SJCRH30 (cell line): ENCODE measurements around the gene COX5A. TPM values are rescaled to one million over a fixed set of nuclear protein-coding genes. Genes with fewer than 3 reads are reported as not detected.

Source experiments
- DNase-seq, 2 experiments: peaks; one replicate each; pipeline ENCODE4 v3.0.0-alpha.2; 2015 to 2020
- H3K27ac ChIP-seq: fragments of 250-450 bp; sonication (Bioruptor Pico); 2 replicates; pipeline ENCODE4 v1.5.1; 2020; ENCODE audit warnings: mild to moderate bottlenecking, moderate library complexity
- H3K27me3 ChIP-seq: fragments of 250-450 bp; sonication (Bioruptor Pico); 2 replicates; pipeline ENCODE4 v1.5.1; 2020; ENCODE audit warnings: mild to moderate bottlenecking, moderate library complexity
- H3K36me3 ChIP-seq: fragments of 250-450 bp; sonication (Bioruptor Pico); 2 replicates; pipeline ENCODE4 v1.5.1; 2020; ENCODE audit warnings: mild to moderate bottlenecking, moderate library complexity
- H3K4me1 ChIP-seq: fragments of 250-450 bp; sonication (Bioruptor Pico); 2 replicates; pipeline ENCODE4 v1.5.1; 2020; ENCODE audit warnings: mild to moderate bottlenecking, moderate library complexity
- H3K4me3 ChIP-seq: fragments of 250-450 bp; sonication (Bioruptor Pico); 2 replicates; pipeline ENCODE4 v1.5.1; 2020; ENCODE audit warnings: mild to moderate bottlenecking, moderate library complexity
- H3K9me3 ChIP-seq: fragments of 250-450 bp; sonication (Bioruptor Pico); replicated peaks from 2 replicates; pipeline ENCODE4 v1.5.1; 2020; ENCODE audit warnings: mild to moderate bottlenecking, moderate library complexity
- total RNA-seq: library from RNA; depleted of rRNA; stranded (reverse); fragments of >200 nt; shearing (Covaris generic); gene quantifications from 2 replicates; pipeline ENCODE4 v1.2.3, GENCODE V29; 2014; rRNA removed

The COX5A gene
- total RNA-seq, 1 experiment from 2014 or later: 212 TPM

DNA sequence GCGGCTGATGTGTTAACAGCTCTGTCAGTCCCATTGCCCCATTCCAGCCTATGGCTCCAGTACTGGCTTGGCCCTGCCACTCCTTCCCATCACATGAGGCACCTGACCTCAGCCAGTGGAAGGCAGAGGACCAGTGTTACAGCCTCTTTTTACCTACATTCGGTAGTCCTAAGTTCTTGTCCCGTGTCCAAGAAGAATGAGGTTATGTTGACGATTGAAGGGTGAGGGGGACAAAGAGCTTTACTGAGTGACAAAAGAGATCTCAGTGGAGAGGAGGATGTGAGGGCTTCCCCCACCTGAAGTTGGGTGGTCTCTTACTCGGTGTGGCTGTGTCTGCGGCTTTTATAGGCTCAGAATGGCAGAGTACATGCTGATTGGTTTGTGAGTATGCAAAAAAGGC lies 55.3 kb downstream of the COX5A start:
- H3K9me3 ChIP-seq: peaks cover 5% of the 10 kb centered on the region; the same call in 1 of the 2 replicates
- DNase-seq: no peak

DNA sequence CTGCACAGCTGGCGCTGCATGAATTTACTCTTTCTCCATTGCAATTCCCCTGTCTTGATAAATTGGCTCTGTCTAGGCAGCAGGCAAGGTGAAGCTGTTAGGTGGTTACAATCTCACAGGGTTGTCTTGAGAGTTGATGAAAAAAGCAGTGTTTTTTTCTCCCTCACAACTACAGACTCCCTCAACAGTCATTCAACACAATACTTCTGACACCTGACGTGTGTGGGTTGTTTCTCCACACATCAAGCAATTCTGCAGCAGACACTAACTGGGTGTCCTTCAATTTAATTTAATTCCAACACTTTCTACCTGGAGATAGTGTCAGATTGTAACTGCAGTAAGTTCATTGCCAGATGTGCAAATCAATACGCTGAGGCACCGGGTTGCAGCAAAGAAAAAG lies 59.6 kb downstream of the COX5A start:
- no peaks in the 10 kb centered on the region for H3K36me3 ChIP-seq
- H3K4me3 ChIP-seq: no peak overlapping the region
- H3K4me1 ChIP-seq: 0 out of 2 replicates have a peak, but pooled peaks cover 5% of the 10 kb centered on the region
- no peak overlapping the region for H3K27ac ChIP-seq
- no peak for DNase-seq
- H3K27me3 ChIP-seq: 0 out of 2 replicates have a peak, but pooled peaks cover 3% of the 10 kb centered on the region
- H3K9me3 ChIP-seq: peaks cover 5% of the 10 kb centered on the region; the same call in 1 of the 2 replicates

More for the DNA sequence above, 55.3 kb downstream of the COX5A start:
- H3K4me1 ChIP-seq: no peaks in the 10 kb centered on the region
- no peak overlapping the region for H3K27ac ChIP-seq
- no peaks in the 10 kb centered on the region for H3K36me3 ChIP-seq
- no peak overlapping the region for H3K4me3 ChIP-seq
- 0 out of 2 replicates have a peak, but pooled peaks cover 3% of the 10 kb centered on the region for H3K27me3 ChIP-seq

DNA sequence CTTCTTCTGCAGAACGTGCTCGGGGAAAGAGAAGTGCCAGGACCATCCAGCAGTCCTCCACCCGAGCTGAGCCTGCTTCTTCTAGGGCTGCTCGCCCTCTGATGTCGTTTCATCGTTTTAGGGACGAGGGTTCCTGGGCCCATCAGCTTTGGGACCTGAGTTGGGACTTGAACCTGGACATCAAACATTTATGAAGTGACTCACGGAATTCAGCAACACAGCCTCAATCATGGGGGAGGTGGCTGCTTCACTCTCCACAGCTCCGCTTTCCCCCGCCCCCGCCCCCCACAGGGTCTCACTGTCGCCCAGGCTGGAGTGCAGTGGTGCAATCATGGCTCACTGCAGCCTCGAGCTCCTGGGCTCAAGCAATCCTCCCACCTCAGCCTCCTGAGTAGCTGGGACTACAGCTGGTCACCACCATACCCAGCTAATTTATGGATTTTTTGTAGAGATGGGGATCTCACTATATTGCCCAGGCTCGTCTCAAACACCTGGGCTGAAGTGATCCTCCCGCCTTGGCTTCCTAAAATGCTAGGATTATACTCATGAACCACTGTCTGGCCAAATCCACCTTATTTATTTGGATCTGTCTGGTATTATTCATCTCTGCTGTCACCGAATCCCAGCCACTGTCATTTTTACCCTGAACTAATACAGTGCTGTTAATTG lies 64.0 kb downstream of the COX5A start:
- H3K27ac ChIP-seq: no peak overlapping the region

DNA sequence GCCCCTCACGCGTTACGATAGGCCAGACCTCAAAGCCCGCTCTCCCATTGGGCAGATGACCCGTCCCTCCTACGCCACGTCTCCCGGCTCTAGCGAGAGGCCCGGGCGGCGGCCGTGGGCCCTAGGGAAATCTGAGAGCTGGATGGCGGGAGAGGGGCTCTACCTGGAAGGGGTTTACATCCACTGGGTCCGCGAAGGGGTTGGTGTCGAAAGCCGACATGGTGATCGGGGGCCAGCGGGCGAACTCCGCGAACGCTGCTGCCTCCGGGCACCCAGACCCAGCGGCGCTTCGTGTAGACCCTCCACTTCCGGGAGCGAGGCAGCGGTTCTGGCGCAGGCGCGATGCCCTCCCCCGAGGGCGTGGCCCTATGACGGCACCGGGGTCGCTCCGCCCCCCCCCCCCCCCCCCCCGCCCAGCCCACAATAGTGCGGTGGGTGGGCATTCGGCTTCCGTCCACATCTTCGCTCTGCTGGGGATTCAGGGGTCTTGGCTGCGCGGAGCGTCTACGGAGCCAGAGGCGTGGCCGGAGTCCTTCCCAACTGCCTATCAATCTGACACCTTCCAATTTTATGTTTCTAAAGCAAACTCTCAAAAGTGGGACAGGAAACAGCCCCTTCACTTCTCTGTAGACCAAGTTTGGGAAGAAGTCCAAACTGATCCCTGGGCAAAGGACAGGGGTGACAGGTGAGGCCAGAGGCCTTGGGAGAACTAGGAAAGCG lies 64.7 kb downstream of the COX5A start, which contains the start of gene SCAMP2:
SCAMP2 (minus strand) TSS at position 330 of the 720 bp plus-strand sequence; CDS start at position 220, 110 bp downstream.
- Histone ChIP-seq H3K27me3 (0 out of 2 replicates have a peak, but pooled peaks cover under 1% of the 10 kb centered on the region), H3K4me3 (peak within 1 kb of the TSS; percentile 98), H3K4me1 (0 out of 2 replicates have a peak, but pooled peaks cover 5% of the 10 kb centered on the region), H3K36me3 (no peaks in the 10 kb centered on the region), H3K9me3 (no peaks in the 10 kb centered on the region), H3K27ac (peak within 1 kb of the TSS; percentile 83)
- peak; percentile 95 to 96 for DNase-seq

More for the DNA sequence above, 64.0 kb downstream of the COX5A start:
- Histone ChIP-seq H3K36me3 (no peaks in the 10 kb centered on the region), H3K4me1 (0 out of 2 replicates have a peak, but pooled peaks cover 5% of the 10 kb centered on the region), H3K9me3 (no peaks in the 10 kb centered on the region), H3K27me3 (0 out of 2 replicates have a peak, but pooled peaks cover 3% of the 10 kb centered on the region), H3K4me3 (peak overlapping the region; percentile 98)
- DNase-seq: peak in 1 of 2 experiments; percentile 25

DNA sequence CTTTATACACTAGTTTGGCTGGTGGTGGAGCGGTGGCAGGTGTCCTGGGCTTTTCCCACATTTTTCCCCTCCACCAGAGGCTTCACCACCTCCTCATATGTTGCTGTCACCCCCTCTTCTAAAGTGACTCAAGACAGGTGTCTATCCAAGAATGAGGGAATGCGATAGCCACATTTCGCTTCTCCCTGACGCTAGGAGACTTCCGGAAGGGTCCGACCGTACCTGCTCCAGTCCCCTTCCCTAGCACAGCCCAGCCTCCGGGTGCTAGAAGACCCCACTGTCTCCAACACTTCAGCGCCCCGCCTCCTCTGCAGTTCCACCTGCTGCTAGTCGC lies 65.2 kb downstream of the COX5A start:
- H3K4me1 ChIP-seq: 0 out of 2 replicates have a peak, but pooled peaks cover 5% of the 10 kb centered on the region
- H3K36me3 ChIP-seq: 0 out of 2 replicates have a peak, but pooled peaks cover 5% of the 10 kb centered on the region
- no peak for DNase-seq
- H3K4me3 ChIP-seq: peak overlapping the region; percentile 98
- H3K9me3 ChIP-seq: no peaks in the 10 kb centered on the region
- no peaks in the 10 kb centered on the region for H3K27me3 ChIP-seq
- peak overlapping the region; percentile 83 for H3K27ac ChIP-seq

DNA sequence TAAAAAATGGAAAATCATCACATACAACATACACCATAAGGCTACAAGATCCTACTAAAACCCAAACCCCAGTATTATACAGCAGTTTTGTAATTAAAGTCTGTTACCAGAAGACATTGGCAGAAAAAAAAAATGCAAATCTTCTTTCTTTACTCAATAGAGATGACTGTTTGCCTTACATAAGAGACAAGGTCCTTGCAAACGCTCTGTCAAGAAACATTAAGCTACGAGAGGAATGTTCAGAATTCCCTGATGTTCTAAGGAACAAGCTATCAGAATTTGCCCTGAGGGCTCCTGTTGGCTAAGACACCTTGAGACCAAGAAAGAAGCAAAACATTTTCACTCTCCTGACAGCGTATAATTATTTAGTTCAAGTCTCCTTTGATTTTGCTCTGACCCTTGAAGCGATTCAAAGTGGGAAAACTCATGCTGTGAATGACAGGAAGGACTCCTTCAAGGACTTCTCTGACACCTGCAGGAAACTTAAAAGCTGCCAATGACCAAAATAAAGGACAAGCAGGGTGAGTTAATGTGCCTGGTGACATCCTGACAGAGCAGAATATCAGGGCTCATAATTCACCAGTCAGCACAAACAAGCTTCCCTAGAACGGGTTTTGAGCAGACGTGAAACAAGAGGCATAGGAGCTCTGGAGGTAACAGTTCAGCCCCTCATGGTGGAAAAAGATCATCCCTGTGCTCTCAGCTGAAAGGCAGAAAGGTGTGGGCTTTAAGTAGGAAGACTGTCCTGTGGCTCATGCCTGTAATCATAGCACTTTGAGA lies 67.2 kb downstream of the COX5A start:
- Histone ChIP-seq H3K9me3 (no peaks in the 10 kb centered on the region), H3K36me3 (0 out of 2 replicates have a peak, but pooled peaks cover 5% of the 10 kb centered on the region), H3K27me3 (no peaks in the 10 kb centered on the region), H3K4me3 (no peak overlapping the region), H3K27ac (no peak overlapping the region), H3K4me1 (0 out of 2 replicates have a peak, but pooled peaks cover 5% of the 10 kb centered on the region)
- no peak for DNase-seq

Other genes with a start within 250 kb of the COX5A start
- 19.7 and 21.6 TPM in 2 replicates for gene EDC3, start 242.0 kb downstream of the COX5A start, total RNA-seq
- not detected in 2 replicates for gene CYP1A1, start 212.5 kb downstream of the COX5A start, total RNA-seq
- not detected in 2 replicates for gene CYP1A2, start 189.2 kb downstream of the COX5A start, total RNA-seq
- gene CSK, start 156.0 kb downstream of the COX5A start, total RNA-seq: 23.2 and 24.0 TPM in 2 replicates
- gene LMAN1L, start 125.2 kb downstream of the COX5A start, total RNA-seq: not detected in 2 replicates
- not detected in 2 replicates for gene CPLX3, start 111.4 kb downstream of the COX5A start, total RNA-seq
- 27.1 and 28.3 TPM in 2 replicates for gene ULK3, start 94.9 kb downstream of the COX5A start, total RNA-seq
- gene SCAMP2, start 64.7 kb downstream of the COX5A start, total RNA-seq: 25.8 and 29.2 TPM in 2 replicates
- 24.2 and 25.5 TPM in 2 replicates for gene MPI, start 48.0 kb downstream of the COX5A start, total RNA-seq
- gene FAM219B, start 31.2 kb downstream of the COX5A start, total RNA-seq: 22.6 and 29.3 TPM in 2 replicates
- gene RPP25, start 18.7 kb upstream of the COX5A start, total RNA-seq: 0.02 TPM in 1 of 2 replicates, not detected in the other
- 13.5 and 14.4 TPM in 2 replicates for gene SCAMP5, start 57.5 kb upstream of the COX5A start, total RNA-seq
- 21.5 and 25.5 TPM in 2 replicates for gene PPCDC, start 85.5 kb upstream of the COX5A start, total RNA-seq